GM12878 (cell line): ENCODE results near the gene SPDYE4. TPM values are rescaled to one million over a fixed set of nuclear protein-coding genes. Genes with fewer than 3 reads are reported as not detected.

Experiments
- PKNOX1 ChIP-seq: fragments of 450-650 bp; IDR thresholded peaks from 2 replicates; pipeline ENCODE4 v1.6.1; 2016; ENCODE audit warnings: mild to moderate bottlenecking
- ZNF687 ChIP-seq: fragments of 450-650 bp; IDR thresholded peaks from 2 replicates; pipeline ENCODE4 v1.6.1; 2017; ENCODE audit warnings: mild to moderate bottlenecking, moderate library complexity
- polyA plus RNA-seq, 11 experiments: library from polyadenylated mRNA; depleted of rRNA in 4 of 11; unstranded in 6 of 11; stranded (reverse) in 5 of 11; fragments of >200 nt; fragmentation: Nextera tagmentation in 4 of 11; fragmentation: Illumina TruSeq in 1 of 11; extraction: Ambion mirVana in 4 of 11; extraction: Trizol in 1 of 11; gene quantifications; 1 replicate in 1 of 11; 2 replicates in 10 of 11; pipeline versions ENCODE4 v1.2.1 to v1.2.3, GENCODE V29; 2011 to 2016; ENCODE audit warnings: inconsistent platforms in 2 of 11, missing spikeins in 2 of 11, low read depth in 1 of 11
- total RNA-seq, 4 experiments: library from RNA; depleted of rRNA in 3 of 4; stranded (reverse); fragments of >200 nt in 3 of 4; fragmentation: Illumina TruSeq in 1 of 4; extraction: Trizol in 1 of 4; gene quantifications; 2 replicates each; pipeline versions ENCODE4 v1.2.1 to v1.2.3, GENCODE V29; 2013 to 2021
- TF ChIP-seq, protein P1 (sequence below): IDR thresholded peaks from 2 replicates; pipeline ENCODE4 v1.6.1; 2012; ENCODE audit warnings: low read depth, low read length, improper control_type of control experiment
- TF ChIP-seq, protein P2 (sequence below): IDR thresholded peaks from 2 replicates; pipeline ENCODE4 v1.6.1; 2011; ENCODE audit warnings: borderline replicate concordance, low read depth, mild to moderate bottlenecking, moderate library complexity, low read length; ENCODE audit not compliant: insufficient read depth, poor library complexity, severe bottlenecking

Gene SPDYE4
- total and polyA plus RNA-seq, 10 of the 15 experiments (the other 5 are each of a cell fraction or from before 2014, with no cell fraction given): 0.07 to 0.18 TPM; not detected in 8

DNA sequence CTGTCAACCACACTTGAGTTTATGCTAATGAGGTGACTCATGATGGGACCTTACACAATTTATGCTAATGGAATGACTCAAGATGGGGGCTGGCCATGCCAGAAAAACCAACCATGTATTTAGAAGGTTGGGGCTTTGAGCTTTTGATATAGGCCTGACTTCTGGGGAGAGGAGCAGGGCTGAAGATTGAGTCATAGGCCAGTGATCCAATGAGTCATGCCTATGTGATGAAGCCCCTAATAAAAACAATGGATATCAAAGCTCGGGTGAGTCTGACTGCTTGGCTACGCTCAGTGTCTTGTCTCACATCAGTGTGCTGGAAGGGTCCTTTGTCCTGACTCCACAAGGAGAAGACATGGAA lies 33.5 kb upstream of the SPDYE4 start (continued):
- TF ChIP-seq PKNOX1: no peak
- TF ChIP-seq, protein P1, sequence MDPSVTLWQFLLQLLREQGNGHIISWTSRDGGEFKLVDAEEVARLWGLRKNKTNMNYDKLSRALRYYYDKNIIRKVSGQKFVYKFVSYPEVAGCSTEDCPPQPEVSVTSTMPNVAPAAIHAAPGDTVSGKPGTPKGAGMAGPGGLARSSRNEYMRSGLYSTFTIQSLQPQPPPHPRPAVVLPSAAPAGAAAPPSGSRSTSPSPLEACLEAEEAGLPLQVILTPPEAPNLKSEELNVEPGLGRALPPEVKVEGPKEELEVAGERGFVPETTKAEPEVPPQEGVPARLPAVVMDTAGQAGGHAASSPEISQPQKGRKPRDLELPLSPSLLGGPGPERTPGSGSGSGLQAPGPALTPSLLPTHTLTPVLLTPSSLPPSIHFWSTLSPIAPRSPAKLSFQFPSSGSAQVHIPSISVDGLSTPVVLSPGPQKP: no peak
- TF ChIP-seq ZNF687: no peak
- TF ChIP-seq, protein P2, sequence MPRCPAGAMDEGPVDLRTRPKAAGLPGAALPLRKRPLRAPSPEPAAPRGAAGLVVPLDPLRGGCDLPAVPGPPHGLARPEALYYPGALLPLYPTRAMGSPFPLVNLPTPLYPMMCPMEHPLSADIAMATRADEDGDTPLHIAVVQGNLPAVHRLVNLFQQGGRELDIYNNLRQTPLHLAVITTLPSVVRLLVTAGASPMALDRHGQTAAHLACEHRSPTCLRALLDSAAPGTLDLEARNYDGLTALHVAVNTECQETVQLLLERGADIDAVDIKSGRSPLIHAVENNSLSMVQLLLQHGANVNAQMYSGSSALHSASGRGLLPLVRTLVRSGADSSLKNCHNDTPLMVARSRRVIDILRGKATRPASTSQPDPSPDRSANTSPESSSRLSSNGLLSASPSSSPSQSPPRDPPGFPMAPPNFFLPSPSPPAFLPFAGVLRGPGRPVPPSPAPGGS: no peak
